GM19467 (cell line): Measurements from ENCODE around the gene SMG7.

Experiments
- ATAC-seq: cut with Tn5 transposase; IDR thresholded peaks from one replicate; pipeline ENCODE4 v1.9.1; 2021; ENCODE audit warnings: mild to moderate bottlenecking, moderate library complexity; ENCODE audit not compliant: unreplicated experiment

SMG7 gene

GRCh38 chr1:183470147-183470960 lies 1.9 kb upstream of the SMG7 start:
- peak; percentile 44 for ATAC-seq

GRCh38 chr1:183470961-183471742 lies 1.1 kb upstream of the SMG7 start:
- peak; percentile 18 for ATAC-seq

- peak; percentile 35 for ATAC-seq
These were observed 384 bp upstream of the SMG7 start for GRCh38 chr1:183471743-183472487.

- ATAC-seq, result no peak
These were observed 878 bp downstream of the SMG7 start for GRCh38 chr1:183473217-183473536.

GRCh38 chr1:183476081-183476480 lies 3.8 kb downstream of the SMG7 start:
- no peak for ATAC-seq

- peak; percentile 42 for ATAC-seq
These were observed 5.9 kb downstream of the SMG7 start for GRCh38 chr1:183477986-183478781.

GRCh38 chr1:183480971-183481441 lies 8.7 kb downstream of the SMG7 start:
- peak; percentile 52 for ATAC-seq

GRCh38 chr1:183483224-183483623 lies 10.9 kb downstream of the SMG7 start:
- no peak for ATAC-seq

GRCh38 chr1:183484254-183484653 lies 12.0 kb downstream of the SMG7 start:
- ATAC-seq, result no peak

GRCh38 chr1:183484851-183485250 lies 12.6 kb downstream of the SMG7 start:
- no peak for ATAC-seq

GRCh38 chr1:183487674-183488442 lies 15.6 kb downstream of the SMG7 start:
- ATAC-seq, result no peak

GRCh38 chr1:183490932-183491331 lies 18.6 kb downstream of the SMG7 start:
- no peak for ATAC-seq

GRCh38 chr1:183493540-183494245 lies 21.4 kb downstream of the SMG7 start:
- no peak for ATAC-seq

GRCh38 chr1:183495420-183495819 lies 23.1 kb downstream of the SMG7 start:
- ATAC-seq, result no peak

GRCh38 chr1:183497218-183497617 lies 24.9 kb downstream of the SMG7 start:
- ATAC-seq, result no peak

GRCh38 chr1:183498342-183498991 lies 26.2 kb downstream of the SMG7 start:
- ATAC-seq, result no peak

GRCh38 chr1:183505454-183506089 lies 33.3 kb downstream of the SMG7 start:
- no peak for ATAC-seq

- ATAC-seq, result no peak
These were observed 34.3 kb downstream of the SMG7 start for GRCh38 chr1:183506561-183506960.
